ENCODE results near the gene PKNOX2. TPM values are rescaled to one million over a fixed set of nuclear protein-coding genes. Genes with fewer than 3 reads are reported as not detected.

Gene PKNOX2
- polyA plus RNA-seq, 2 of the 4 experiments (the other 2 are of a cell fraction), result not detected

DNA sequence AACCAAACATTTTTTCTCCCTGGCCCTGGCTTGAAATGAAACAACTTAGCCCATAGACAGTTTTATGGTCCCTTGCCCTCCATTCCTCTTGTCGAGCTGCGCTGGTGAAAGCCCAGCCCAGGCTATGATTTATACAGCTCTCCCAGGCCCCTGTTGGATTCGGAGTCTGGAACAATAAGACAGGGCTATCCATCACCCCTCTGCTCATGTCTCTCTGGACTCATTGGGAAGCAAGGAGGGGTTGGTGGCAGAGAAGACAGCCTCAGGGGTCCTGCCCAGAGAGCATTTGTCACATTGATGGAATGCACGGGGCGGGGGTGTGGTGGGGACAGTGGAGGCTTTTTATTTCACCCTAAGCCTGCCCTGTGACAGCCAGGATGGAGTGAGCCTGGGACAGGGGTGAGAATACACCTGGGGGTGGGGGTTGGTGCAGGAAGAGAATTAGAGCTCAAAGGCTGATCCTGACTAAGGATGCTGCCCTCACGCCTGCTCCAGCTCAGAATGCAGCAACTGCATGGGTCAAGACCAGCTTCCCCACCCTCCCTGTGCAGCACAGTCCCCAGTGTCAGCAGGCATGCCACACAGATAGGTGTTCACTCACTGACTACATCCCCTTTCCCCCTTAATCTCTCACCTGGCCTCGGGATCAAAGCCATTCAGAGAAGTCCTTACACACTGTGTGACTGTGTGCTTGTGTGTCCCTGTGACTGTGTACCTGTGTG is 10.0 kb upstream of the PKNOX2 start:
- POLR2A ChIA-PET, result interaction anchor here (0.6 kb wide), 1 partner anchor 546 kb away, joined by 6 read pairs; no protein-coding TSS in a partner anchor
- FAIRE-seq (no peak), DNase-seq (ENCODE audit: low read depth in 1 of 2, low spot score in 1 of 2) (no peak), ATAC-seq (no peak)
- no peaks in the 10 kb centered on the region for H3K4me1 ChIP-seq
- 16% methylated on average over 4 of the region's 7 CpGs for WGBS (ENCODE audit: missing lambda C conversion rate)
- CTCF ChIA-PET, result interaction anchor here (0.6 to 1.9 kb wide), 2 partner anchors 12 to 486 kb away, joined by 3 to 9 read pairs; no protein-coding TSS in a partner anchor
- H3K9me3 ChIP-seq, result no peaks in the 10 kb centered on the region
- H3K27ac ChIP-seq, result no peak overlapping the region
- no peak overlapping the region for H3K4me3 ChIP-seq
- TF ChIP-seq HDAC2 (IDR thresholded peaks at IDR 0.05) (no peak), CBX2 (IDR thresholded peaks at IDR 0.05; ENCODE audit: borderline replicate concordance, low read depth) (no peak), EHMT2 (IDR thresholded peaks at IDR 0.05; ENCODE audit: low read depth) (no peak), GATA3 (IDR thresholded peaks at IDR 0.05; ENCODE audit: borderline replicate concordance) (no peak), KDM5A (IDR thresholded peaks at IDR 0.05) (no peak), CBX8 (IDR thresholded peaks at IDR 0.05) (no peak), TFCP2L1 (CRISPR knock-in tag; IDR thresholded peaks at IDR 0.05) (no peak), MAZ (IDR thresholded peaks at IDR 0.05; ENCODE audit: borderline replicate concordance, low read depth, low read length) (no peak), RAD21 (conservative IDR thresholded peaks at IDR 0.05 in 1 of 2, IDR thresholded peaks at IDR 0.05 in 1 of 2) (no peak), ZSCAN20 (CRISPR knock-in tag; IDR thresholded peaks at IDR 0.05) (no peak), ZNF302 (CRISPR knock-in tag; IDR thresholded peaks at IDR 0.05) (no peak), CHD4 (IDR thresholded peaks at IDR 0.05; ENCODE audit: borderline replicate concordance) (no peak), ZC3H11A (IDR thresholded peaks at IDR 0.05) (no peak), MYC (IDR thresholded peaks at IDR 0.05; ENCODE audit: borderline replicate concordance, low read length) (no peak), HOXA7 (CRISPR knock-in tag; IDR thresholded peaks at IDR 0.05) (no peak)
- TF ChIP-seq, protein P1, sequence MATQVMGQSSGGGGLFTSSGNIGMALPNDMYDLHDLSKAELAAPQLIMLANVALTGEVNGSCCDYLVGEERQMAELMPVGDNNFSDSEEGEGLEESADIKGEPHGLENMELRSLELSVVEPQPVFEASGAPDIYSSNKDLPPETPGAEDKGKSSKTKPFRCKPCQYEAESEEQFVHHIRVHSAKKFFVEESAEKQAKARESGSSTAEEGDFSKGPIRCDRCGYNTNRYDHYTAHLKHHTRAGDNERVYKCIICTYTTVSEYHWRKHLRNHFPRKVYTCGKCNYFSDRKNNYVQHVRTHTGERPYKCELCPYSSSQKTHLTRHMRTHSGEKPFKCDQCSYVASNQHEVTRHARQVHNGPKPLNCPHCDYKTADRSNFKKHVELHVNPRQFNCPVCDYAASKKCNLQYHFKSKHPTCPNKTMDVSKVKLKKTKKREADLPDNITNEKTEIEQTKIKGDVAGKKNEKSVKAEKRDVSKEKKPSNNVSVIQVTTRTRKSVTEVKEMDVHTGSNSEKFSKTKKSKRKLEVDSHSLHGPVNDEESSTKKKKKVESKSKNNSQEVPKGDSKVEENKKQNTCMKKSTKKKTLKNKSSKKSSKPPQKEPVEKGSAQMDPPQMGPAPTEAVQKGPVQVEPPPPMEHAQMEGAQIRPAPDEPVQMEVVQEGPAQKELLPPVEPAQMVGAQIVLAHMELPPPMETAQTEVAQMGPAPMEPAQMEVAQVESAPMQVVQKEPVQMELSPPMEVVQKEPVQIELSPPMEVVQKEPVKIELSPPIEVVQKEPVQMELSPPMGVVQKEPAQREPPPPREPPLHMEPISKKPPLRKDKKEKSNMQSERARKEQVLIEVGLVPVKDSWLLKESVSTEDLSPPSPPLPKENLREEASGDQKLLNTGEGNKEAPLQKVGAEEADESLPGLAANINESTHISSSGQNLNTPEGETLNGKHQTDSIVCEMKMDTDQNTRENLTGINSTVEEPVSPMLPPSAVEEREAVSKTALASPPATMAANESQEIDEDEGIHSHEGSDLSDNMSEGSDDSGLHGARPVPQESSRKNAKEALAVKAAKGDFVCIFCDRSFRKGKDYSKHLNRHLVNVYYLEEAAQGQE (IDR thresholded peaks at IDR 0.05), result no peak
- H3K4me2 ChIP-seq, result no peak overlapping the region

DNA sequence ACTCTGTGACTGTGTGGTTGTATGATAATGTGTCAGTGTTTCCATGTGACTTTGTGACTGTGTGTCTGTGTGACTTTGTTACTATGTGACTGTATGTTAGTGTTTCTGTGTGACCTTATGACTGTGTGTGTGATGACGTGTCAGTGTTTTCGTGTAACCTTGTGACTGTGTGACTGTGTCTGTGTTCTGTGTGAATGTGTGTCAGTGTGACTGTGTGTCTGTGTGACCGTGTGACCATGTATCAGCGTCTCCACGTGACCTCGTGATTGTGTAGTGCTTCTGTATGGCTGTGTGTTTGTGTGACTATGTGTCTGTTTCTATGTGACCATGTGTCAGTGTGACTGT is 9.5 kb upstream of the PKNOX2 start:
- no peak for DNase-seq (ENCODE audit: low read depth in 1 of 2, low spot score in 1 of 2)
- FAIRE-seq, result no peak
- TF ChIP-seq RARB (CRISPR knock-in tag; IDR thresholded peaks at IDR 0.05) (no peak), HDAC2 (IDR thresholded peaks at IDR 0.05) (no peak), CEBPB (IDR thresholded peaks at IDR 0.05) (no peak), EP300 (IDR thresholded peaks at IDR 0.05) (no peak), ZNF302 (CRISPR knock-in tag; IDR thresholded peaks at IDR 0.05) (no peak), SREBF2 (IDR thresholded peaks at IDR 0.05) (no peak), RAD21 (conservative IDR thresholded peaks at IDR 0.05 in 1 of 2, IDR thresholded peaks at IDR 0.05 in 1 of 2) (no peak), BHLHE40 (IDR thresholded peaks at IDR 0.05; ENCODE audit: low read depth, low read length) (no peak), HEYL (CRISPR knock-in tag; IDR thresholded peaks at IDR 0.05) (no peak), JUN (IDR thresholded peaks at IDR 0.05) (no peak), ZSCAN20 (CRISPR knock-in tag; IDR thresholded peaks at IDR 0.05) (no peak), HOXB5 (CRISPR knock-in tag; IDR thresholded peaks at IDR 0.05) (no peak), TP53 (CRISPR knock-in tag; IDR thresholded peaks at IDR 0.05) (no peak)
- TF ChIP-seq, protein P2, sequence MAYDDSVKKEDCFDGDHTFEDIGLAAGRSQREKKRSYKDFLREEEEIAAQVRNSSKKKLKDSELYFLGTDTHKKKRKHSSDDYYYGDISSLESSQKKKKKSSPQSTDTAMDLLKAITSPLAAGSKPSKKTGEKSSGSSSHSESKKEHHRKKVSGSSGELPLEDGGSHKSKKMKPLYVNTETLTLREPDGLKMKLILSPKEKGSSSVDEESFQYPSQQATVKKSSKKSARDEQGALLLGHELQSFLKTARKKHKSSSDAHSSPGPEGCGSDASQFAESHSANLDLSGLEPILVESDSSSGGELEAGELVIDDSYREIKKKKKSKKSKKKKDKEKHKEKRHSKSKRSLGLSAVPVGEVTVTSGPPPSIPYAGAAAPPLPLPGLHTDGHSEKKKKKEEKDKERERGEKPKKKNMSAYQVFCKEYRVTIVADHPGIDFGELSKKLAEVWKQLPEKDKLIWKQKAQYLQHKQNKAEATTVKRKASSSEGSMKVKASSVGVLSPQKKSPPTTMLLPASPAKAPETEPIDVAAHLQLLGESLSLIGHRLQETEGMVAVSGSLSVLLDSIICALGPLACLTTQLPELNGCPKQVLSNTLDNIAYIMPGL (CRISPR knock-in tag; IDR thresholded peaks at IDR 0.05; ENCODE audit: borderline replicate concordance), result no peak
- TF ChIP-seq, protein P3, sequence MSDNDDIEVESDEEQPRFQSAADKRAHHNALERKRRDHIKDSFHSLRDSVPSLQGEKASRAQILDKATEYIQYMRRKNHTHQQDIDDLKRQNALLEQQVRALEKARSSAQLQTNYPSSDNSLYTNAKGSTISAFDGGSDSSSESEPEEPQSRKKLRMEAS (IDR thresholded peaks at IDR 0.05), result no peak
- TF ChIP-seq, protein P4, sequence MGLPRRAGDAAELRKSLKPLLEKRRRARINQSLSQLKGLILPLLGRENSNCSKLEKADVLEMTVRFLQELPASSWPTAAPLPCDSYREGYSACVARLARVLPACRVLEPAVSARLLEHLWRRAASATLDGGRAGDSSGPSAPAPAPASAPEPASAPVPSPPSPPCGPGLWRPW (IDR thresholded peaks at IDR 0.05), result no peak
- Histone ChIP-seq H3K4me2 (no peak overlapping the region), H3K4me1 (no peaks in the 10 kb centered on the region), H3K4me3 (no peak overlapping the region), H3K9me3 (no peaks in the 10 kb centered on the region), H3K27ac (no peak overlapping the region)
- ChIA-PET POLR2A (no interaction called here), CTCF (no interaction called here)
- 11% methylated on average over 6 of the region's 6 CpGs for WGBS (ENCODE audit: missing lambda C conversion rate)
- no peak for ATAC-seq

All from A549 (cell line).